Right hindlimb (tissue), 1 donor: ENCODE measurements around the gene PKNOX2.

ENCODE experiments used
- DNase-seq: peaks from one replicate; pipeline ENCODE4 v3.0.0-alpha.2; 2018

The PKNOX2 gene

DNA sequence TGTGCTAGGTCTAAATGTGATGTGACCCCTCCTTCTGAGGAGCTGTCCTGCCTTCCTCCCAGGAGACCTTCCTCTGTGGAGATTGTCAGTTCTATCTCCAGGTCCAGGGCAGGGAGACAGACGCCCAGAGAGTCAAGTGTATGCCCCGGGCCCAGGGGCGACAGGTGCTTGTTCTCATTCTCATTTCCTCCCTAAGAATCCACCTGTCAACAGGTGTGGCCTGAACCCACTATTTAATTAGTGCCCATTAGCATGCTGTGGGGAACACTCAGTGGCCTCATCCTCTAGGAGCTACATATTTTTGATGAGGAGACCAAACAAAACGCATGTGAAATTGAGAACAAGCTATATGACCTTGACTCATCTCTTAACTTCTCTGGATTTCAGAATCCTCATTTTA is 9.5 kb downstream of the PKNOX2 start:
- DNase-seq, result no peak

DNA sequence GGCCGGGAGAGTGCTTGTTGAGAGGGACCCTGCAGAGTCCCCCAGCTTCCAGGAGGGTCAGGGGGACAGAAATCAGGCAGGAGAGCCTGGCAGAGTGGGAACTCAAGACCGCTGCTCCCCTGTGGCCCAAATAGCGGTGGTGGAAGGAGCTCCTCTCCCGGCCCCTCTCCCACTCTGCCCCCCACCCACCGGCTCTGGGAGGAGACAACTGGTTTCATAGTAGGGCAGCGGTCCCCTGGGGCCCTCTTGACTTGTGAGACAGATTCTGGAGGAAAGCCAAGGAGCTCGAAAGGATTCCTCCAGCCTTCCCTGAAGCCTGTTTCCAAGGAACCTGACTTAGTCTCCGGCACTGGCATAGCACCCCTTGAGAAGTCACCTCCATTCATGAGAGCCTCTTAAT is 10.1 kb downstream of the PKNOX2 start:
- DNase-seq, result no peak

DNA sequence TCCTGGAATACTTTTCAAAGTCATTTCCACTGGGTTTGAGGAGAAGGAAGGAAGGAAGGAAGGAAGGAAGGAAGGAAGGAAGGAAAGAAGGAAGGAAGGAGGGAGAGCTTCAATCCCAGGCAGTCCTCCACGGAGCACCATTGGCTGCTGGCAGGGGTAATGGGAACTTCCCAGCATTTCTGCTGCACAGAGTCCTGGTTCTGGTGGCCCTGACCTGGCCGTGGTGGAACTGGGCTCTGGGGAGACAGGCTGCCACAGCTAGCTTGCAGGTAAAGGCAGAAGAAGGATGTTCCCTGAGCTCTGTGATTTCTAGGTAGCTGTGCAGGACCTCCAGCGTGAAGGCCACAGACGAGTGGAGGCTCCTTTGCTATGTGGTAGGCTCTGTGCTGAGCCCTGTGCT is 10.6 kb downstream of the PKNOX2 start:
- DNase-seq, result no peak

DNA sequence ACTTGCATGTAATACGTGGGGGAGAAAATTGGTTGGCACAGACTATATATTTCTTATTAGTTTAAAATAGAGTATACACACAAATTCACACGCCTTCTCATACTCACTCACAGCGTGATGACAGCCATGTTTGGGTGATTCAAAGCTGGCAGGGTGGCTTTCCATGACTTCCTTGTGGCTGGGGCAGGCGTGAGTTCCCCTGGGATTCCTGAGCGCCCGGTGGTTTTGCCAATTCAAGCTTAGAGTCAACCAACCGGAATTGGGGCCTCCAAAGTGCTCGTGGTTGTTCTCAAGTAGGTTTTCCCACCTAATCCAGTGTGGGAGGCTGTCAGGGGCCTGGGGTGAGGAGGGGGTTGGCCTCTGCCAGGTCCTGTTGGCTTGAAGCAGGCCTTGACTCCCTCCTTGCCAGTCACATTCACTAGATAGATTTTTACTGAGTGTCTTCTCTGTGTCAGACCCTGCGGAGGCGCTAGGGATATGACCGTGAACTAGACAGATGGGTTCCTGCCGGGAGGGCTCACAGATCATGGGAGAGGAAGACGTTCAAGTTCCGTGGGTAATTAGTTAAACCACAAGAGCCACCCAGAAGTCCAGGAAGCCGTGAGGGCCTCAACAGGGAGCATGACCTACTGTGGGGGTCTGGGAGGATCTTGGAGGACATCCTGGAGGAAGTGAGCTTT is 11.5 kb downstream of the PKNOX2 start:
- DNase-seq, result no peak

DNA sequence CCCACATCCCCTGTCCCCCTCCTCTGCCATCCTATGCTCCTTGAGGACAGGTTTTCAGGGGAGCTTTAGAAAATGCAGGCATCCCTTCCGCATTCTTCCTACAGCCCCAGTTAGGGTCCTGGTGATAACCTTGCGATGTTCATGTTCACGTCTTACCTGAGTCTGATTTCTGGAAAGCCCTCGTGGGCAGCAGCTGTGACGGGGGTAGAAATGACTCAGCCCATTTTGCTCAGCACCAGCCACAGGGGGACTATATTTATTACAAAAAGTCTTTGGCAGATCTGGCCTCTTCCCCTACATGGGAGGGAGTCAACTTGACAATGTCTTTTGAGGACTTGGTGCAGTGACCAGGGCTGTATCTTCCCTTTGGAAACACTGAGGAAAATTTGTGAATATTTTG is 12.3 kb downstream of the PKNOX2 start:
- no peak for DNase-seq

DNA sequence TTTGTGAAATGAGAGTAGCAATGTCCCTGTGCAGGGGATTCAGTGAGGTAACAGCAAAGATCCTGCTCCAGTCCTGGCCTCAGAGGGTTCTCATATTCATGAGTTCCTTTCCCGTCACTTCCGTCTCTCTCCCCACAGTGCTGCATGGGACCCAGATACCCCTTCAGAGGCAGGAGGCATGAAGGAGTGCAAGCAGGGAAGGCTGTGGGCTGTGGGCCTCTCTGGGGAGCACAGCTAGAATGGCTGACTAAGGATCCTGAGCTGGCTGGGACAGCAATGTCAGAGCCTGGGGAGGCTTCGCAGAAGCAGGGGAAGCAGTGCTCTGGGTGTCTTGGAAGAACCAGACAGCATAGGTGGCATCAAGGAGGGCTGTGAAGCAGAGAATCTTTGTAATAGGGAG is 13.0 kb downstream of the PKNOX2 start:
- no peak for DNase-seq

DNA sequence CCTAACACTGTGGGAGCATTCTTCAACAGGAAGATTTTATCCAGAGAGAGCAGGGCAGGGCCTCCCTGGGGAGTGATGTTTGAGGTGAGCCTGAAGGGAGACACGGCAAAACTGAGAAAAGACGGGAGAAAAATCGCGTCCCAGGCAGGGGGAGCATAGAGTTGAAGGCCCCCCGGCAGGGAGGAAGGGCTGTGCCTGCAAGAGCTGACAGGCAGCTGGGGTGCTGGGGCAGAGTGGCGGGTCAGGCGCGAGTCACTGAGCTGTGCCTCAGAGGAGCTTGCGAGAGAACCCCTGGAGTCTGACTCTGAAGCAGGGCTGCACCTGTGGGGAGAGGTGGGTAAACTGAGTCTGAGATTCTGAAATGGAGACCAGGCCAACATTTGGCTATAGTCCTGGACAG is 14.8 kb downstream of the PKNOX2 start:
- no peak for DNase-seq

DNA sequence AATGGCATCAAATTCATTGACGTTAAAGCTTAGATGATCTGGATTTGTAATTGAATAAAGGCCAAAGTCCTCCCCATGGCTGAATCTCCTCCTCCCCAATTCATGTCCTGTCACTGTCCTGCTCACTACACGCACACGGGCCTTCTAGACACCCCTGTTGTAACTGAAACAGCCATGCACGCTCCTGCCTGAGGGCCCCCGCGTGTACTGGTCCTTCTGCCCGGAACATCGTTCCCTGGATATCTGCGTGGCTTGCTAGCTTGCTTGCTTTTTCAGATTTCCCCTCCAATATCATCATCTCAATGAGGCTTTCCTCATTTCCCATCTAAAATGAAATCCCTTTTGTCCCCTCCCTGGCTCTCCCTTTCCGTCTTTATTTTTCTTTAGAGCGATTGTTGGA is 15.3 kb downstream of the PKNOX2 start:
- DNase-seq, result no peak

DNA sequence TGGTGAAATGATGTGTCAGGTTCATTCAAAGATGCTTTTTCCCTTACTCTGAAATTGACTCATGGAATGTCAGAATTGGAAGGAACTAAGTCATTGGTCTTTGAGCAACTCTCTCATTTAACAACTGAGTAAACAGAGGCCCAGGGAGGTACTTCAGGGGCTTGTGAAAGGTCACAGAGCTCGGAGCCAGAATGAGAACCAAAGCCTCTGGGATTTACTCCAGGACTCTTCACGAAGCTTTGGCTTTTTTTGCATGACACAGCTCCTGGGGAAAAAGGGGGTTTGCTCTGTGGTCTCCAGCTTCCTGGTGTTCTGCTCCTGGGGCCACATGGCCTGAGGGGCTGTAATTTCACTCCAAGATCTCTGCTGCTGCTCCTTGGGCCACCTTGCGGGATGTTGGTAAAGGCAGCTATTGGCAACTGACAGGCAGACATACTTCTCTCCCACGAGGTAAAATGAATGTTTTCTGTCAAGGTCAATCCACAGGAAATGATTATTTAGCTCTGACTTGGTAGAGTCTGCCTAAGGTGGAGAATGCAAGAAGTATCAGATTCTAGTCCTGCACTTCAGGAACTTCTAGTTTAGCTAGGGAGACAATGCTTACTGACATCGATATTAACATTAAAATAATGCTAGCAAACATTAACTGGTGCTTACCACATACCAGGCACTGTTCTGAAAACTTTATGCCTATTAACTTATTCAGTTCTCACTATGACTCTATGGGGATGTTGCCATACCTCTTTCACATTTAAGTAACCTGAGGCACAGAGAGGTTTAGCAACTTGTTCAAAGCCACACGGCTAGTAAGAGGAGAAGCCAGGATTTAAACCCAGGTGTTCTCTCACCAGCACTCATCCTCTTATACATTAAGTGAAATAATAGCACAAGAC is 16.1 kb downstream of the PKNOX2 start:
- DNase-seq, result no peak

DNA sequence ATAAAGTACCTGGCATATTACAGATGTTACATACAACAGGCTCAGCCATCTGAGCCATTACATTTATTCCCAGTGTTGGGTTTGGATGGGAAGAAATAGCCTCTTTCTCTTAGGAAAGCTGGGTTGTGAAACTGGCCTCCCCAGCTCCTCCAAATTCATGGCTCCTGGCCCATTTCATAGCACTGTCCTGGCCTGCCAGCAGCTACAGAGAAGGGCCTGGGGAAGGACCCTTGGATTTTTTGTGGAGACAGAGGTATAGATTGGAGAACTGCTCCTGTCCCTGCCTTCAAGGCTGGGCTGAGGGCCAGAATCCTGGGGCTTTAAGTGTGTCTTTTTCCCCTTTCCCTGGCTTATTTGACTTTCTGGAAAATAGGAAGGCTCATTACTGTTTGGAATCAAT is 18.0 kb downstream of the PKNOX2 start:
- no peak for DNase-seq

DNA sequence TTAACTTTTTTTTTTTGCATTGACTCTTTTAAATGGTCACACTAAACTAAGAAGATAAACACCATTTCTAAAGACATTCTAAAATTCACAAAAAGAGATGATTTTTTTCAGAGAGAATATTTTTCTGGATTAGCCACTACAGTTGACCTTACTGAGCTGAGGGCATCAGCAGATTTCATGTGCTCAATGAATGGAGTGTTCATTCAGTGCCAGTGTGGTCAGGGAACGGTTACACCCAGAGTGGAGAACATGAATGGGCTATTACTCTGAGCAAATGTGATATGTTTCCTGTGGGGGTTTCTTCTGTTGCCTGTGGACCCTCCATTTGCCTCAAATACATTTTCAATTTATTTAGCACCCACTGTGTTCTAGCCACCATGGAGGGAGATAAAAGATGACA is 19.1 kb downstream of the PKNOX2 start:
- no peak for DNase-seq

DNA sequence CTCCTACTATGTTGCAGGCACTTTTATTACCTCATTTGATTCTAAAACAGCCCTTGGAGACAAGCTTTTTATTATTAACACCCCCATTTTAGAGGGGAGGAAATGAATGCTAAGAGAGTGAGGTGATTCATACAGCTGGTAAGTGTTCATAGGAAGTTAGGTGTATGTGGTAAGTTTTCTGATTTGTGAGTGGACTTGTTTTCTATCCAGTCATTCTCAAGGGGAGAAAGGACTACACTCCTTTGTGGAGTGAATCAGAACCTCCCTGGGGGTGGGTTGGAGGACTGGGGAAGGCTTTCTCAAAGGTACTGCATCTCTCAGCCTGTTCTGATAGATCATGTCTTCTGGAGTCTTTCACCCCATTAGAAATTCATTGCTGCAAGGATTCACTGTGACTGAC is 23.5 kb downstream of the PKNOX2 start:
- DNase-seq, result no peak

DNA sequence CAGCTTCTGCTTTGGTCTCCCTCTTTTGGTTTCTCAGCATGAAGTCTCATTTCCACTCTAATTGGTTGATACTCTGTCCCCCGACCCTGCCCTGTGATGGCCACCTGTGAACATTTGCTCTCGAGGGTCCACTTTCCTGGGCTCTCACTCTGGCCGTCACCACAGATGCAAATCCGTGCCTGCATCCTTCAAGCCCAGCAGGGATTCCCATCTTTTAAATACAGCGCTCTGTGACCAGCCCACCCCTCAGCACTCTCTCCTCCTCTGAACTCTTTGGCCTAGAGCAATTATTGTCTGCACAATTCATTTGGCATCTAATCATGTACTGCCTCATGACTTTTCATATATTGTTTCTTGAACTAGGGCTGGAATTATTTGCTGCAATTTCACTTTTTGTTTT is 26.0 kb downstream of the PKNOX2 start:
- no peak for DNase-seq

DNA sequence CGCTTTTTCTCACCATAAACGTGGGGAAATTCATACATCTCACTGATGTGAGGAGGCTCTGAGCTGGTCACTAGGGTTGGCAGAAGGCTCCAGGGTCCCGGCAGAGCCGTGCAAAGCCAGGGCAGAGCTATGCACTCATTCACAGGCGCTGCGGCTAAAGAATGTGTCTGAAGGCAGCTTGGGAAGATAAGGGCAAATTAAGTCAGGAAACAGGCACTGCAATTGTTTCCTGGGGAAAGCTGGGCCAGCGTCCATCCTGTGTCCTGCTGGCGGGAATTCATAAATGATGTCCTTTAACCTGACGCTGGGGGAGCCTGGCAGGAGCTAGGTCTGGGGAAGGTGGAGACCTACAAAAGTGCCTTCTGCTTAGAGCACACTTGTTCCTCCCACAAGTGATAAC is 27.6 kb downstream of the PKNOX2 start:
- DNase-seq, result no peak

DNA sequence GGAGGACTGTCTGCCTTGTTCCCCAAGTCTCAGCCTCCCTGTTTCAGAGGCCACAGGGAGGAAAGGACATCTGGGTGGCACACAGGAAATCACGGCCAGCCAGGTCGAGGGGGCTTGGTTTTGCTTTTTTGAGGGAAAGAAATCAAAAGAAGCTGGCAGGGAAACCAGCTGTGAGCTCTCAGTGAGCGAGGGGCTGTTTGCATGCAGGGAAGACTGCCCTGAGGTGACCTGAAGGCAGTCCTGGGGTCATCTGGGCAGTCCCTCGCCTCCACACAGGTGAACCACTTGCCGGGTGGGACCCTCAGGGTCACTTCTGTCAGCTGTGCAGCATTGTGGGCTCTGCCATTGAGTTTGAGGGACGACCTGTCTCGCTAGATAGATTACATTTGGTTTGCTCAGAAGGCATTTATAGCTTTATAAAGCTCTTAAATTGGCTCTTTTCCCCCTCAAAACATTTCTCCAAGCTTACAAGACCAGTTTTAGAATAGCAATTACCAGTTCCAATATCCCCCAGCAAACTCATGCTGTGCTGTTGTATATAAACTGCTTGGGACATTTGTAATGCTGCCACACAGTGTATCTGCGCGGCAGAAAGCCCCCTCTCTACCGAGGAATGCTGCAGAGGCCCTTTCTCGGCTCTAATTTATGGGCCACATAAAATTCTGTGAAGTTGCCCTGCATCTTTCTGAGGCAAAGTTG is 28.3 kb downstream of the PKNOX2 start:
- no peak for DNase-seq

DNA sequence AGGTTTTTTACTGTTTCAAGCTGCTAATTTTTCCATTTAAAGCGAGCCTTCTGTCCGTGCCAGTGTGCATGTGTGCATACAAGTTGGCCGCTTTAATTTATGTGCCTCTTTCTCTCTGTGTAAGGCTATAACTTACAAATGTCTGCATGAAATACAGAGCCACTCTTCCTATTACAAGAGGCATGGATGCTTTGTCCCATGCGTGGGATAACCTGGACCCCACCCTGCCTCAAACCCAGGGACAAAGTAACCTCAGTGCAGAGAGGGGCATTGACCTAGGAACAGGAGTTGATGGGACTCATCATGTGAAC is 28.8 kb downstream of the PKNOX2 start:
- DNase-seq, result no peak

DNA sequence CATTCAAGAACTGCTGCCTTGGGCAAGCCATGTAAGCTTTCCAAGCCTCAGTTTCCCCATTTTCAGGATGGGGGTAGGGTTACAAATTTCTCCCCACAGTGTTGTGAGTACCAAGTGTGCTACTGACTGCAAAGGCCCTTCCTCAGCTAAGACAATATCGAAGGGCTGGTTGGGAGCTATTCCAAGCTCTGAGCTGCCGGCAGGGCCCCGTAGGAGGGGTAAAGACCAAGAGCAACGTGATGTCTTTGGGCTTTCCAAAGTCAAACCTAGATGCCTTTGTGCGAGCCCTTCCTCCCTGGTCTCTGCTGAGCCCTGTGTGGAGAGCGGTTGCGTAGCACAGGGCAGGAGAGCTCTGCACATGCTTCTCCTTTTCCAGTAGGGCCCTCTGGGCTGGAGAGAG is 29.3 kb downstream of the PKNOX2 start:
- DNase-seq, result no peak

DNA sequence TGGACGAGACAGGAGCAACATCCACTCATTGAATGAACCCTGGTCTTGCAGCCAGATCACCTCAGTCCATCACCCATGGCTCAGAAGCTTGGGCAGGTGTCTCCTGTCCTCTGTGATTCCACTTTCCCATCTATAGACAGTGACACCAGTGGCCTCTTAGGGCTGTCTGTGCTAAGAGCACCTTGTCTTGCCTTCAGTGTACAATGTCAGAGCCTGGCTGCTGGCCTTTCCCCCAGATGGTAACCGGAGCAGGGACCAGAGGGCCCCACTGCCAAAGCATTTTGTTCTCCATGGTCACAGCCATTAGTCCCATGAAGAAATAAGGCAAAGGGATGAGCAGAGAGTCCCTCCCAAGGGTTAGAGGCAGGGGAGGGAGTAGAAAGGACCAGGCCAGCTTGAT is 35.4 kb downstream of the PKNOX2 start:
- DNase-seq, result no peak

DNA sequence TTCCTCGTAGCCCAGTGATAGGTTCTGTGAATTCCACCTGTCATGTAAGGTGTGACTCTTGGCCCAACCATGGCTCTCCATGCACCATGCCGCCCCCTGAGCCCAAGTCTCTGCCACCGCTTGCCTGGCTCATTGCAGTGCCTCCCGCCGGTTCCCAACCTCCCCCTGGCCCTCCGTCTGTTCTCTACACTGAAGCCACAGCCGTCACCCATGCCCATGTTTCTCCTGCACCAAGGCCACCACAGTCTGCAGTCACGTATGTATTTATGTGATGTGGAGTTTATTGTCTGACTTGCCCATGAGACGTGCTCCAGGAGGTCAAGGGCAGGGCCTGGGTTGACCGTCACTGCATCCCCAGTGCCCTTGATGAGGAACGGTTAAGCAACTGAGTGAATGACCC is 35.9 kb downstream of the PKNOX2 start:
- DNase-seq, result no peak

DNA sequence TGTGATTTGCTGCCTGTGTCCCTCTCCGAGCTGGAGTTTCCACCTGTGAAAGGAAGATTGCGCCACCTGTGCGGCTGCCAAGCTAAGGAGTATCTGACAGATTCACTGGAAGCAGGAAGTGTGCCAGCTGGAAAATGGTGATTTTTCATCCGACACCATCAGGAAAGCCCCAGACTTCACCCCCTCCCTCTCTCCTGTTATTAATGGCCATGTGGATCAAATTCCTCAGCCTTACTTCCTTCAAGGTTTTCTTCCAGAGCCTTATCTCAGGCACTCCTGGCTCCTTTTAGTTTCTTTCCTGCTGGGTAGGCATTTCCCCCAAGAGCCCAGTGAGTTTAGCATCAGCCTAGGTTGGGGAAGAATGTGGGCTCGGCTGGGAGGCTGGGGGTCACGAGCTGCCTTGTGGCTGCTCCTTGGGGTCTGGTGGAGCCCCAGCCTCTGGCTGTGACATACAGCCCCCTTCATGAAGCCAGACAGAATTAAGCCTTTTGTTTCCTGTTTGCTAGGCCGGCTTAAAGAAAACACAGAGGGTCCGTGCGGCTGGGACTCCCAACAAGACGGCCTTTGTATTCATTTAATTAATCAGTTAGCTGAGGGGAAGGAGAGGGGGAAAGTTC is 37.1 kb downstream of the PKNOX2 start:
- DNase-seq, result no peak

DNA sequence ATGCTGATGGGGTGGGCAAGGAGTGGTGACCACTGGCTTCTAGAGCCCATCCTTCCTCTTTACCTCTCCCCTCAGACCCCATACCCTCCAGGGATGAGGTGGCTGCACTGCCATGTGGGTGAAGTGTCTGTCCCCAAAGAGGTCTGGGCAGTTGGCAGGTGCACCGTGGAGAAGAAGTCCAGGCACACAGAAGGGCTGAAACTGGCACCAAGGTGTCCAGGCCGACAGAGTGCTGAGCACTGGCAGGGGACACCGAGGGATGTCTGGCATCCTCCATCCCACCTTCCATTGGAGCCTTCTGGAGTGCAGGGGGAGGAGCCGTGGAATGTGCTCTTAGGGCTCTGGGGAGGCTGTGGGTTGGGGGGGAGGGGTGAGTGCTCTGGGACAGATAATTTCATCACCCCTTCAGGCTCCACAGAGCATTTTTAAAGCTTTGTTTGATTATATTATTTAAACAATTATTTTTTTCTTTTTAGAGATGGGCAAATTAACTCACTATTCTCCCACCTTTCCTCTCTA is 37.9 kb downstream of the PKNOX2 start:
- DNase-seq, result no peak

DNA sequence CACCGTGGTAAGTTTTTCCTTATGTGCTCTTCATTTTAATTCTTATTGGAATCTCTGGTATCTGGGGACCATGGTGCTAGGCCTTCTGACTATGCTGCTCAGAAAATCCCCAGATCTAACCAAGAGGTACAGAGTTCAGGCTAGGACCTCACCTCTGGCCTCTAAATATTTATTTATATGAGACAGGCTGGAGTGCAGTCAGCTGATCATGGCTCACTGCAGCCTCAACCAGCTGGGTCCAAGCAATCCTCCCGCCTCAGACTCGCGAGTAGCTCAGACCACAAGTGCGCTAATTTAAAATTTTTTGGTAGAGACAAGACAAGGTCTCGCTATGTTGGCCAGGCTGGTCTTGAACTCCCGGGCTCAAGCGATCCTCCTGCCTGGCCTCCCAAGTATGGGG is 38.4 kb downstream of the PKNOX2 start:
- DNase-seq, result no peak

DNA sequence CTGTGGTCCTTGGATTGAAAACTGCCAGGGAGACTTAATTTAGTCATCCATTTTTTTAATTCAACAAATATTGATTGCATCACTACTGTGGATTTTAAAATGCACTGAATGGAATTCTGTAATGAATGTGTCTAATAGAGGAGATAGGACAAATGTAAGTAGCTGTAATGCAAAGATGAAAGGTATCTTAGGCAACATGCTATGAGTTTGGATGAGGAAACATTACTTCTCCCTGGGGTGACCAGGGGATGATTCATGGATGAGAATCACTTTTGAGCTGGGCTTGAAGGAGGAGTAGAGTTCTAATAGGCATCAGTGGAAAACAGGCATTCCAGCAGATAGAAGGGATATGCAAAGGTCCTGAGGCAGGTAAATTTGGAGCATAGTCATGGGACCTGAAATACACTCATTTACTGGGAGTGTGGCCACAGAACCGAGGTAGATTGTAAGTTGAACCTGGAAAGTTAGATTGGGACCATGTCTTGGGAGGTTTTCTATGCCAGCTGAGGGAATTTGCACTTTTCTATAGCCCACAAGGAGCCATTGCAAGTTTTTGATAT is 43.4 kb downstream of the PKNOX2 start:
- no peak for DNase-seq
